GM19438 (cell line): Measurements from ENCODE around the gene SLC22A31.
A peak's percentile ranks its signal among the peaks of the same experiment; 100 is the strongest.

ENCODE experiments used
- ATAC-seq: cut with Tn5 transposase; IDR thresholded peaks from one replicate; pipeline ENCODE4 v1.9.1; 2021; ENCODE audit warnings: low read depth; ENCODE audit not compliant: unreplicated experiment

Gene SLC22A31

GRCh38 chr16:89183975-89184676, 16.2 kb downstream of the SLC22A31 start:
- no peak for ATAC-seq

- no peak for ATAC-seq
These were observed 16.9 kb downstream of the SLC22A31 start for GRCh38 chr16:89183463-89183862.

- no peak for ATAC-seq
These were observed 20.6 kb downstream of the SLC22A31 start for GRCh38 chr16:89179656-89180315.

- no peak for ATAC-seq
These were observed 21.2 kb downstream of the SLC22A31 start for GRCh38 chr16:89179148-89179484.

- no peak for ATAC-seq
These were observed 21.7 kb downstream of the SLC22A31 start for GRCh38 chr16:89178453-89179147.

- no peak for ATAC-seq
These were observed 22.8 kb downstream of the SLC22A31 start for GRCh38 chr16:89177501-89177900.

- no peak for ATAC-seq
These were observed 23.6 kb downstream of the SLC22A31 start for GRCh38 chr16:89176717-89177116.

GRCh38 chr16:89176147-89176690, 24.1 kb downstream of the SLC22A31 start:
- ATAC-seq = no peak

GRCh38 chr16:89175280-89176146, 24.8 kb downstream of the SLC22A31 start:
- no peak for ATAC-seq

- no peak for ATAC-seq
These were observed 25.5 kb downstream of the SLC22A31 start for GRCh38 chr16:89174877-89175276.

GRCh38 chr16:89174055-89174827, 26.1 kb downstream of the SLC22A31 start:
- no peak for ATAC-seq

- ATAC-seq = no peak
These were observed 27.0 kb downstream of the SLC22A31 start for GRCh38 chr16:89173174-89173921.

- ATAC-seq = no peak
These were observed 27.7 kb downstream of the SLC22A31 start for GRCh38 chr16:89172528-89173173.

GRCh38 chr16:89172171-89172527, 28.2 kb downstream of the SLC22A31 start:
- no peak for ATAC-seq

- peak; percentile 67 for ATAC-seq
These were observed 28.8 kb downstream of the SLC22A31 start, which contains the start of gene CDH15 for GRCh38 chr16:89171216-89172170. Gene CDH15 (plus strand): TSS chr16:89171748. CDS start chr16:89171832, 84 bp downstream.

GRCh38 chr16:89170346-89171215, 29.8 kb downstream of the SLC22A31 start:
- ATAC-seq = peak; percentile 7
